Transverse colon (tissue), 4 donors: ENCODE data around the gene WWOX. TPM values are rescaled to one million over a fixed set of nuclear protein-coding genes. Genes with fewer than 3 reads are reported as not detected.

ENCODE experiments used
- DNase-seq: peaks from one replicate; pipeline ENCODE4 v3.0.0-alpha.2; 2019
- H3K27ac ChIP-seq, 4 donors: fragments of 200-600 bp; sonication (generic); 2 replicates each; pipeline ENCODE4 v1.5.1; 2016 to 2018; ENCODE audit warnings: inconsistent platforms in 4 of 4
- H3K27me3 ChIP-seq: fragments of 200-600 bp; sonication (generic); 2 replicates; pipeline ENCODE4 v1.5.1; 2017; ENCODE audit warnings: inconsistent platforms
- H3K36me3 ChIP-seq, 4 donors: fragments of 200-600 bp; sonication (generic); 2 replicates each; pipeline ENCODE4 v1.5.1; 2017 to 2019; ENCODE audit warnings: inconsistent platforms in 4 of 4
- H3K4me1 ChIP-seq, 4 donors: fragments of 200-600 bp; sonication (generic); 2 replicates each; pipeline ENCODE4 v1.5.1; 2017 to 2020; ENCODE audit warnings: inconsistent platforms in 4 of 4
- H3K4me3 ChIP-seq, 4 donors: fragments of 200-600 bp; sonication (generic); 1 replicate in 1 of 4; 2 replicates in 3 of 4; pipeline versions ENCODE4 v1.5.1 to v1.6.1; 2017 to 2019; ENCODE audit warnings: inconsistent platforms in 4 of 4
- H3K9me3 ChIP-seq, 2 donors: fragments of 200-600 bp; sonication (generic); 2 replicates each; pipeline ENCODE4 v1.5.1; 2017 to 2019; ENCODE audit warnings: inconsistent platforms in 2 of 2
- CTCF ChIP-seq, 5 experiments: fragments of 200-600 bp in 3 of 5; fragments of 450-650 bp in 2 of 5; sonication (generic) in 3 of 5; IDR thresholded peaks; 1 replicate in 2 of 5; 2 replicates in 3 of 5; pipeline ENCODE4 v1.5.1; 2016 to 2017; ENCODE audit warnings: antibody characterized with exemption in 5 of 5, inconsistent platforms in 3 of 5, mild to moderate bottlenecking in 2 of 5, moderate library complexity in 1 of 5
- EP300 ChIP-seq: sonication (generic); formaldehyde crosslinking; IDR thresholded peaks from one replicate; pipeline ENCODE4 v1.6.1; 2017; ENCODE audit warnings: antibody characterized with exemption, low read depth
- POLR2A ChIP-seq: fragments of 450-650 bp; IDR thresholded peaks from one replicate; pipeline ENCODE4 v1.6.1; 2016; ENCODE audit warnings: antibody characterized with exemption, mild to moderate bottlenecking, moderate library complexity
- POLR2AphosphoS5 ChIP-seq, 3 donors: sonication (generic); formaldehyde crosslinking; IDR thresholded peaks; one replicate each; pipeline ENCODE4 v1.6.1; 2016; ENCODE audit warnings: antibody characterized with exemption in 3 of 3
- WGBS, 2 donors: methylation state at CpG; one replicate each; pipeline ENCODE4 v1.1.5; 2018; ENCODE audit warnings: low coverage in 1 of 2; 5-methylcytosine and 5-hydroxymethylcytosine counted together
- in situ Hi-C, 4 donors: fragments of 200-750 bp; cut with MboI; loops; one replicate each; pipeline versions ENCODE4 v1.15.0 to v1.15.1; 2017; ENCODE audit warnings: low sequenced_read_pairs in 3 of 4, low pct_ligation_motif_present in 1 of 4, low pct_unique_long_range_greater_than_20kb in 1 of 4
- intact Hi-C: fragments of 100-400 bp; cut with DNase I; formaldehyde crosslinking; loops from one replicate; pipeline ENCODE4 v1.15.1; 2023; ENCODE audit warnings: low total_unique reads
- total RNA-seq, 4 donors: library from RNA; depleted of rRNA; stranded (reverse); fragments of >200 nt; gene quantifications; one replicate each; pipeline ENCODE4 v1.1.0, GENCODE V29; 2016

Gene WWOX
- total RNA-seq, 4 donors from 2014 or later, result 11.2 to 53.8 (median 24.8) TPM

GRCh38 chr16:78740269-78740668 is 640.8 kb downstream of the WWOX start:
- in situ Hi-C loops, result no loop called here
- Histone ChIP-seq H3K4me3 (no peak overlapping the region), H3K36me3 (no peaks in the 10 kb centered on the region), H3K4me1 (peaks cover 0 to 25% (median 14%) of the 10 kb centered on the region in 4 donors), H3K9me3 (no peaks in the 10 kb centered on the region), H3K27ac (no peak overlapping the region), H3K27me3 (no peaks in the 10 kb centered on the region)
- intact Hi-C loops, result no loop called here
- no peak for TF ChIP-seq CTCF (IDR thresholded peaks at IDR 0.05)
- no peak for TF ChIP-seq EP300
- no peak for TF ChIP-seq POLR2A
- no peak for DNase-seq
- 87 to 92% methylated on average over 3 to 12 of the region's 12 CpGs for WGBS, 2 donors

GRCh38 chr16:78742501-78743283 is 643.2 kb downstream of the WWOX start:
- peaks cover 0 to 33% (median 20%) of the 10 kb centered on the region in 4 donors for H3K4me1 ChIP-seq
- peak; percentile 68 for DNase-seq
- TF ChIP-seq POLR2A, result no peak
- TF ChIP-seq POLR2AphosphoS5 (IDR thresholded peaks at IDR 0.05), result peak in 2 of 3 donors; percentile 36 to 40
- H3K9me3 ChIP-seq, result no peaks in the 10 kb centered on the region
- no peaks in the 10 kb centered on the region for H3K27me3 ChIP-seq
- in situ Hi-C loops, result no loop called here
- intact Hi-C loops, result no loop called here
- H3K4me3 ChIP-seq, result no peak overlapping the region
- 62 to 63% methylated on average over 13 to 21 of the region's 21 CpGs for WGBS, 2 donors
- H3K36me3 ChIP-seq, result no peaks in the 10 kb centered on the region
- H3K27ac ChIP-seq, result peak overlapping the region; percentile 66 to 80 (median 76)

- Histone ChIP-seq H3K4me1 (peaks cover 0 to 33% (median 20%) of the 10 kb centered on the region in 4 donors), H3K27me3 (no peaks in the 10 kb centered on the region), H3K9me3 (no peaks in the 10 kb centered on the region), H3K27ac (peak overlapping the region; percentile 66 to 80 (median 76)), H3K36me3 (no peaks in the 10 kb centered on the region), H3K4me3 (no peak overlapping the region)
- DNase-seq, result no peak
- in situ Hi-C loops, result no loop called here
- TF ChIP-seq EP300 (no peak), POLR2AphosphoS5 (IDR thresholded peaks at IDR 0.05) (no peak), POLR2A (no peak), CTCF (IDR thresholded peaks at IDR 0.05) (no peak)
- 40 to 75% methylated on average over 1 to 4 of the region's 4 CpGs for WGBS, 2 donors
- intact Hi-C loops, result no loop called here
Measured at GRCh38 chr16:78743556-78743955, 644.1 kb downstream of the WWOX start.

- Histone ChIP-seq H3K36me3 (no peaks in the 10 kb centered on the region), H3K27me3 (no peaks in the 10 kb centered on the region), H3K4me3 (no peak overlapping the region), H3K4me1 (peaks cover 0 to 33% (median 20%) of the 10 kb centered on the region in 4 donors), H3K27ac (peak overlapping the region; percentile 66 to 80 (median 76)), H3K9me3 (no peaks in the 10 kb centered on the region)
- in situ Hi-C loops (no loop called here), intact Hi-C loops (no loop called here)
- no peak for DNase-seq
- WGBS, 2 donors, result 55 to 61% methylated on average over 3 to 5 of the region's 5 CpGs
- TF ChIP-seq CTCF (IDR thresholded peaks at IDR 0.05) (no peak), EP300 (no peak), POLR2AphosphoS5 (IDR thresholded peaks at IDR 0.05) (peak in 1 of 3 donors; percentile 41), POLR2A (no peak)
Measured at GRCh38 chr16:78744099-78744498, 644.6 kb downstream of the WWOX start.
